ENCODE results near the gene PLD4. TPM values are rescaled to one million over a fixed set of nuclear protein-coding genes. Genes with fewer than 3 reads are reported as not detected.
"Not testable (repeated sequence)": the region's sequence is repeated elsewhere in the genome, so short reads cannot be mapped to it uniquely, and the experiment has no call there.

Gene PLD4
- total RNA-seq, 4 donors from 2014 or later = 2.4 TPM; not detected in 3

DNA sequence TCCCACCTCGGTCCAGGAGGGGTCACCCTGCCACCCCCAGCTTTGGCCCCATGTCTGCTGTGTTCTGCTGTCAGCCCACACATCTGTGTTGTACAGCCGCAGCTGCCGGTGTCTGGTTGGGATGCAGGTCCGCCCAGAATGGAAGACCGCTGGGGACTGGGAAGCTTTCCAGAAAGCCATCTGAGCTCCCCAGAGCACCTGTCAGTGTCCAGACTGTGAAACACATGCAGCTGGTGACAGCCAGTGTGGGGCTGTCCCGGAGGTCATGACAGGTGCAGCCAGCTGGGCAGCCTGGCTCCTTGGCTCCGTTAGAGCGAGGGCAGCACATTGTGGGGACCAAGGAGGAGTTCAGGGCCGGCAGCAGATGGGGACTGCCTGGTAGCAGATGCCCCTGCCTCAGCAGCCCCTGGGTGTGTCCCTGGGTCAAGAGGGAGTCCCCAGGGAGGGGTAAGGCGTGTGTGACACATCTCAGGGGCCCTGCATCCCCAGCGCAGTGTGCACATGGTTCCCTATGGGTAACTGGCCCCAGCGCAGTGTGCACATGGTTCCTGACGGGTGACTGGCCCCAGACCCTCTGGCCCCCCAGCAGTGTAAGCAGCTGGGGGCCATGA lies 43.2 kb upstream of the PLD4 start:
- DNase-seq (ENCODE audit: low spot score in 2 of 2) = no peak
- Histone ChIP-seq H3K27me3 (no peaks in the 10 kb centered on the region), H3K9me3 (no peaks in the 10 kb centered on the region), H3K4me3 (no peak overlapping the region), H3K27ac (no peak overlapping the region), H3K4me1 (no peaks in the 10 kb centered on the region), H3K36me3 (peaks cover 0 to 82% (median 0%) of the 10 kb centered on the region in 3 donors)
- TF ChIP-seq EP300 (IDR thresholded peaks at IDR 0.05) = no peak
- TF ChIP-seq POLR2A (IDR thresholded peaks at IDR 0.05) = no peak
- no peak for TF ChIP-seq CTCF (IDR thresholded peaks at IDR 0.05)
- WGBS, 2 donors = 70 to 75% methylated on average over 11 to 12 of the region's 13 CpGs

GRCh38 chr14:104882325-104882973 lies 42.2 kb upstream of the PLD4 start:
- H3K4me1 ChIP-seq = no peaks in the 10 kb centered on the region
- TF ChIP-seq CTCF (IDR thresholded peaks at IDR 0.05) = no peak
- TF ChIP-seq POLR2A (IDR thresholded peaks at IDR 0.05) = no peak
- TF ChIP-seq EP300 (IDR thresholded peaks at IDR 0.05) = no peak
- H3K27ac ChIP-seq = no peak overlapping the region
- no peaks in the 10 kb centered on the region for H3K9me3 ChIP-seq
- DNase-seq (ENCODE audit: low spot score in 2 of 2) = no peak
- no peak overlapping the region for H3K4me3 ChIP-seq
- H3K36me3 ChIP-seq = peaks cover 0 to 88% (median 0%) of the 10 kb centered on the region in 3 donors
- 58 to 75% methylated on average over 8 to 13 of the region's 13 CpGs for WGBS, 2 donors
- H3K27me3 ChIP-seq = no peaks in the 10 kb centered on the region

GRCh38 chr14:104882991-104883660 lies 41.6 kb upstream of the PLD4 start:
- H3K36me3 ChIP-seq = peaks cover 0 to 91% (median 0%) of the 10 kb centered on the region in 3 donors
- no peak overlapping the region for H3K4me3 ChIP-seq
- WGBS, 2 donors = 87 to 90% methylated on average over 29 to 37 of the region's 38 CpGs
- H3K27ac ChIP-seq = no peak overlapping the region
- no peaks in the 10 kb centered on the region for H3K9me3 ChIP-seq
- H3K27me3 ChIP-seq = no peaks in the 10 kb centered on the region
- H3K4me1 ChIP-seq = no peaks in the 10 kb centered on the region
- TF ChIP-seq EP300 (IDR thresholded peaks at IDR 0.05) (no peak), CTCF (IDR thresholded peaks at IDR 0.05) (no peak)
- DNase-seq (ENCODE audit: low spot score in 2 of 2) = no peak

DNA sequence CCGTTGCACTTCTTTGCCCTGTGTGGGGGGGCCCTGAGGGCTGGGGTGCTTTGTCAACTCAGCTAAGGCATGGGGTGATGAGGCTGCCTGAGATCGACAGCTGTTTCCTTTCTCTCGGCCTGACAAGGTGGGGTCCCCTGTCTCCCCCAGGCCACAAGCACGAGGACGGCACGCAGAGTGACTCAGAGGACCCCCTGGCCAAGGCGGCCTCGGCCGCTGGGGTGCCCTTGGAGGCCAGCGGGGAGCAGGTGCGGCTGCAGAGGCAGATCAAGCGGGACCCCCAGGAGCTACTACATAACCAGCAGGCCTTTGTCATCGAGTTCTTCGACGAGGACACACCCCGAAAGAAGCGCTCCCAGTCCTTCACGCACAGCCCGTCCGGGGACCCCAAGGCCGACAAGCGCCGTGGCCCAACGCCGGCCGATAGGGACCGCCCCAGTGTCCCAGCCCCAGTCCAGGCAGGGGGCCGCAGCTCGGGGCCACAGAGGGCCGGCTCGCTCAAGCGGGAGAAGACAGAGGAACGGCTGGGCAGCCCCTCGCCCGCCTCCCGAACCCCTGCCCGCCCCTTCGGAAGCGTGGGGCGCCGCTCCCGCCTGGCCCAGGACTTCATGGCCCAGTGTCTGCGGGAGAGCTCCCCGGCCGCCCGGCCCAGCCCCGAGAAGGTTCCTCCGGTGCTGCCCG lies 40.9 kb upstream of the PLD4 start:
- H3K4me1 ChIP-seq = no peaks in the 10 kb centered on the region
- TF ChIP-seq POLR2A (IDR thresholded peaks at IDR 0.05) = no peak
- no peak for TF ChIP-seq EP300 (IDR thresholded peaks at IDR 0.05)
- TF ChIP-seq CTCF (IDR thresholded peaks at IDR 0.05) = no peak
- H3K9me3 ChIP-seq = no peaks in the 10 kb centered on the region
- WGBS, 2 donors = 92 to 93% methylated on average over 31 to 45 of the region's 49 CpGs
- H3K36me3 ChIP-seq = peaks cover 0 to 91% (median 0%) of the 10 kb centered on the region in 3 donors
- no peak overlapping the region for H3K27ac ChIP-seq
- H3K4me3 ChIP-seq = no peak overlapping the region
- H3K27me3 ChIP-seq = no peaks in the 10 kb centered on the region
- no peak for DNase-seq (ENCODE audit: low spot score in 2 of 2)

DNA sequence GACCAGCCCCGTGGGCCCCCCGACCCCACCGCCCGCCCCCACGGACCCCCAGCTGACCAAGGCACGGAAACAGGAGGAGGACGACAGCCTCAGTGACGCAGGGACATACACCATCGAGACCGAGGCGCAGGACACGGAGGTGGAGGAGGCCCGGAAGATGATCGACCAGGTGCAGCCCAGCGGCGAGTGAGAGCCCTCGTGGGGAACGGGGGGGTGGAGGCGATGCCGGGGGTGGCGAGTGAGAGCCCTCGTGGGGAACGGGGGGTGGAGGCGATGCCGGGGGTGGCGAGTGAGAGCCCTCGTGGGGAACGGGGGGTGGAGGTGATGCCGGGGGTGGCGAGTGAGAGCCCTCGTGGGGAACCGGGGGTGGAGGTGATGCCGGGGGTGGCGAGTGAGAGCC lies 40.3 kb upstream of the PLD4 start:
- not testable (repeated sequence) for H3K27ac ChIP-seq; H3K27me3 ChIP-seq; H3K4me3 ChIP-seq; DNase-seq (ENCODE audit: low spot score in 2 of 2); H3K9me3 ChIP-seq; H3K4me1 ChIP-seq
- 0 to 95% methylated on average over 1 to 20 of the region's 34 CpGs for WGBS, 2 donors
- peaks cover 0 to 94% (median 0%) of the 10 kb centered on the region in 3 donors for H3K36me3 ChIP-seq
